ENCODE results near the gene RIPK1.
"Not testable (repeated sequence)": the region's sequence is repeated elsewhere in the genome, so short reads cannot be mapped to it uniquely, and the experiment has no call there.

The RIPK1 gene

GRCh38 chr6:3022765-3023662, 45.3 kb upstream of the RIPK1 start:
- peaks cover 63% of the 10 kb centered on the region for H3F3A ChIP-seq (ENCODE audit: insufficient read depth)
- no peaks in the 10 kb centered on the region for H4K20me1 ChIP-seq (ENCODE audit: low read depth, low read length)
- peaks cover 10% of the 10 kb centered on the region; the same call in 1 of the 2 replicates for H3K36me3 ChIP-seq (ENCODE audit: low read length)
- no peaks in the 10 kb centered on the region for H3K9me3 ChIP-seq (ENCODE audit: insufficient read depth, low read length)
- H3K27ac ChIP-seq (ENCODE audit: low read depth, low read length): peak overlapping the region; percentile 92
- no peaks in the 10 kb centered on the region for H3K27me3 ChIP-seq (ENCODE audit: low read length)
- TF ChIP-seq CTCF (IDR thresholded peaks at IDR 0.05; ENCODE audit: insufficient read depth, low read length, poor library complexity, severe bottlenecking) (no peak), EZH2phosphoT487 (conservative IDR thresholded peaks at IDR 0.05; ENCODE audit: low read length) (no peak)
- peak overlapping the region; percentile 1 for H2AFZ ChIP-seq (ENCODE audit: low read depth, low read length, severe bottlenecking)
- no peaks in the 10 kb centered on the region for H3K9me2 ChIP-seq (replicated peaks; ENCODE audit: insufficient read depth, low read length)
- H3K9ac ChIP-seq (ENCODE audit: low read length): peak overlapping the region; percentile 70
- H3K4me2 ChIP-seq (ENCODE audit: low read depth, low read length, poor library complexity, severe bottlenecking): peak overlapping the region; percentile 65
- peaks cover 45% of the 10 kb centered on the region for H3K79me2 ChIP-seq (ENCODE audit: insufficient read depth, low read length)
- peak overlapping the region; percentile 66 for H3K4me3 ChIP-seq (ENCODE audit: insufficient read depth, low read length, poor library complexity, severe bottlenecking)

- Histone ChIP-seq H3K4me2 (ENCODE audit: low read depth, low read length, poor library complexity, severe bottlenecking) (peak overlapping the region; percentile 65), H3K9me2 (replicated peaks; ENCODE audit: insufficient read depth, low read length) (no peaks in the 10 kb centered on the region), H3K27ac (ENCODE audit: low read depth, low read length) (peak overlapping the region; percentile 92), H3K9ac (ENCODE audit: low read length) (peak overlapping the region; percentile 70), H3K4me3 (ENCODE audit: insufficient read depth, low read length, poor library complexity, severe bottlenecking) (peak overlapping the region; percentile 66), H2AFZ (ENCODE audit: low read depth, low read length, severe bottlenecking) (peak overlapping the region; percentile 4), H3K79me2 (ENCODE audit: insufficient read depth, low read length) (peaks cover 45% of the 10 kb centered on the region), H4K20me1 (ENCODE audit: low read depth, low read length) (no peaks in the 10 kb centered on the region), H3K9me3 (ENCODE audit: insufficient read depth, low read length) (no peaks in the 10 kb centered on the region), H3F3A (ENCODE audit: insufficient read depth) (peaks cover 59% of the 10 kb centered on the region), H3K36me3 (ENCODE audit: low read length) (peaks cover 10% of the 10 kb centered on the region; the same call in 1 of the 2 replicates), H3K27me3 (ENCODE audit: low read length) (no peaks in the 10 kb centered on the region)
- TF ChIP-seq CTCF (IDR thresholded peaks at IDR 0.05; ENCODE audit: insufficient read depth, low read length, poor library complexity, severe bottlenecking) (no peak), EZH2phosphoT487 (conservative IDR thresholded peaks at IDR 0.05; ENCODE audit: low read length) (no peak)
These were observed 44.4 kb upstream of the RIPK1 start for GRCh38 chr6:3023663-3024483.

- peaks cover 42% of the 10 kb centered on the region for H3F3A ChIP-seq (ENCODE audit: insufficient read depth)
- H2AFZ ChIP-seq (ENCODE audit: low read depth, low read length, severe bottlenecking): peak overlapping the region; percentile 17
- H3K9me2 ChIP-seq (replicated peaks; ENCODE audit: insufficient read depth, low read length): no peaks in the 10 kb centered on the region
- no peaks in the 10 kb centered on the region for H4K20me1 ChIP-seq (ENCODE audit: low read depth, low read length)
- peak overlapping the region; percentile 59 for H3K9ac ChIP-seq (ENCODE audit: low read length)
- H3K9me3 ChIP-seq (ENCODE audit: insufficient read depth, low read length): no peaks in the 10 kb centered on the region
- no peaks in the 10 kb centered on the region for H3K27me3 ChIP-seq (ENCODE audit: low read length)
- H3K79me2 ChIP-seq (ENCODE audit: insufficient read depth, low read length): peaks cover 24% of the 10 kb centered on the region
- TF ChIP-seq EZH2phosphoT487 (conservative IDR thresholded peaks at IDR 0.05; ENCODE audit: low read length): no peak
- H3K4me2 ChIP-seq (ENCODE audit: low read depth, low read length, poor library complexity, severe bottlenecking): peak overlapping the region; percentile 65
- peak overlapping the region; percentile 92 for H3K27ac ChIP-seq (ENCODE audit: low read depth, low read length)
- H3K4me3 ChIP-seq (ENCODE audit: insufficient read depth, low read length, poor library complexity, severe bottlenecking): peak overlapping the region; percentile 18
- H3K36me3 ChIP-seq (ENCODE audit: low read length): no peaks in the 10 kb centered on the region
These were observed 41.3 kb upstream of the RIPK1 start for GRCh38 chr6:3026791-3027626.

- not testable (repeated sequence) for H3K9ac ChIP-seq (ENCODE audit: low read length); H4K20me1 ChIP-seq (ENCODE audit: low read depth, low read length); H3K27me3 ChIP-seq (ENCODE audit: low read length); H3K4me2 ChIP-seq (ENCODE audit: low read depth, low read length, poor library complexity, severe bottlenecking); H3K9me2 ChIP-seq (replicated peaks; ENCODE audit: insufficient read depth, low read length); H2AFZ ChIP-seq (ENCODE audit: low read depth, low read length, severe bottlenecking); H3K9me3 ChIP-seq (ENCODE audit: insufficient read depth, low read length); H3K36me3 ChIP-seq (ENCODE audit: low read length); H3K4me3 ChIP-seq (ENCODE audit: insufficient read depth, low read length, poor library complexity, severe bottlenecking)
- Histone ChIP-seq H3K79me2 (ENCODE audit: insufficient read depth, low read length) (peaks cover 12% of the 10 kb centered on the region), H3K27ac (ENCODE audit: low read depth, low read length) (peak overlapping the region; percentile 1; the same call in 1 of the 2 replicates), H3F3A (ENCODE audit: insufficient read depth) (peaks cover 42% of the 10 kb centered on the region)
These were observed 40.1 kb upstream of the RIPK1 start for GRCh38 chr6:3028156-3028555.

All from SU-DHL-6 (cell line).